ENCODE data around the gene SLC22A31. TPM values are rescaled to one million over a fixed set of nuclear protein-coding genes. Genes with fewer than 3 reads are reported as not detected.

The SLC22A31 gene
- total and polyA plus RNA-seq, 2 experiments from 2014 or later = 2.1 to 13.8 TPM

GRCh38 chr16:89202422-89203215 is 2.3 kb upstream of the SLC22A31 start (continued):
- TF ChIP-seq CTCF (conservative IDR thresholded peaks at IDR 0.05; ENCODE audit: low read depth in 2 of 2) = no peak
- no peak for TF ChIP-seq ZNF331 (CRISPR knock-in tag; IDR thresholded peaks at IDR 0.05; ENCODE audit: low read depth)
- TF ChIP-seq ZNF114 (CRISPR knock-in tag; IDR thresholded peaks at IDR 0.05) = no peak
- TF ChIP-seq REST (IDR thresholded peaks at IDR 0.05; ENCODE audit: unreplicated experiment) = no peak
- no peak for TF ChIP-seq POLR2AphosphoS5 (IDR thresholded peaks at IDR 0.05; ENCODE audit: low read depth)

- H3K4me3 Mint-ChIP-seq = peak overlapping the region; percentile 74
- Histone ChIP-seq H3K4me2 (peak overlapping the region; percentile 88), H3K36me3 (ENCODE audit: insufficient read depth) (no peaks in the 10 kb centered on the region), H3K9me2 (ENCODE audit: insufficient read depth) (no peaks in the 10 kb centered on the region), H3K79me2 (replicated peaks; ENCODE audit: insufficient read depth) (no peaks in the 10 kb centered on the region), H2AFZ (no peak overlapping the region), H3K27ac (ENCODE audit: low read depth) (no peak overlapping the region), H3K4me3 (peak overlapping the region; percentile 66), H3K4me1 (ENCODE audit: insufficient read depth) (peaks cover 7% of the 10 kb centered on the region; the same call in 1 of the 2 replicates), H3K27me3 (ENCODE audit: insufficient read depth) (peaks cover 36% of the 10 kb centered on the region), H4K20me1 (replicated peaks; ENCODE audit: insufficient read depth) (no peaks in the 10 kb centered on the region), H3F3A (replicated peaks; ENCODE audit: low read depth) (0 out of 2 replicates have a peak, but pooled peaks cover 6% of the 10 kb centered on the region)
- peaks cover 5% of the 10 kb centered on the region; the same call in 2 of the 3 replicates for H3K4me1 Mint-ChIP-seq
- H3K36me3 Mint-ChIP-seq (ENCODE audit: low read depth) = peaks cover 2% of the 10 kb centered on the region; the same call in 1 of the 3 replicates
- DNase-seq (ENCODE audit: low spot score) = peak; percentile 92
- no peak for TF ChIP-seq JUNB (IDR thresholded peaks at IDR 0.05; ENCODE audit: unreplicated experiment)
- TF ChIP-seq ZNF462 (CRISPR knock-in tag; IDR thresholded peaks at IDR 0.05) = no peak
- no peak for TF ChIP-seq NANOG (IDR thresholded peaks at IDR 0.05; ENCODE audit: borderline replicate concordance)
- peak; percentile 42 for TF ChIP-seq POLR2AphosphoS5 (IDR thresholded peaks at IDR 0.05; ENCODE audit: low read depth)
- H3K27ac Mint-ChIP-seq = no peak overlapping the region
- H3K27me3 Mint-ChIP-seq (ENCODE audit: insufficient read depth, low read depth, poor library complexity) = peaks cover 36% of the 10 kb centered on the region
- peaks cover 7% of the 10 kb centered on the region; the same call in 2 of the 3 replicates for H3K9me3 Mint-ChIP-seq
- ATAC-seq = peak; percentile 55
These were observed 1.4 kb upstream of the SLC22A31 start for GRCh38 chr16:89201439-89202377.

Data from GM23338 (cell line).